GM18505 (cell line): ENCODE results near the gene GSK3A.

Experiments
- ATAC-seq: cut with Tn5 transposase; IDR thresholded peaks from one replicate; pipeline ENCODE4 v1.9.1; 2021; ENCODE audit not compliant: unreplicated experiment
- POLR2A ChIP-seq: IDR thresholded peaks from 4 replicates; pipeline ENCODE4 v1.6.1; 2011; ENCODE audit warnings: borderline replicate concordance; ENCODE audit not compliant: insufficient read depth, insufficient read length; ENCODE audit errors: extremely low read depth

Gene GSK3A

GRCh38 chr19:42193294-42193693 is 49.1 kb downstream of the GSK3A start:
- no peak for ATAC-seq
- no peak for TF ChIP-seq POLR2A

- TF ChIP-seq POLR2A = no peak
- no peak for ATAC-seq
Observed at GRCh38 chr19:42191855-42192254, 50.5 kb downstream of the GSK3A start.

- TF ChIP-seq POLR2A = no peak
- ATAC-seq = no peak
Observed at GRCh38 chr19:42191330-42191729, 51.1 kb downstream of the GSK3A start.

GRCh38 chr19:42189133-42189532 is 53.3 kb downstream of the GSK3A start:
- TF ChIP-seq POLR2A = no peak
- no peak for ATAC-seq

- no peak for TF ChIP-seq POLR2A
- ATAC-seq = no peak
Observed at GRCh38 chr19:42188665-42189064, 53.7 kb downstream of the GSK3A start.

- TF ChIP-seq POLR2A = no peak
- no peak for ATAC-seq
Observed at GRCh38 chr19:42185277-42185676, 57.1 kb downstream of the GSK3A start.

GRCh38 chr19:42184401-42184861 is 58.0 kb downstream of the GSK3A start:
- no peak for TF ChIP-seq POLR2A
- ATAC-seq = no peak
